Heart left ventricle (tissue), 16 donors: ENCODE data around the gene SAP130. TPM values are rescaled to one million over a fixed set of nuclear protein-coding genes. Genes with fewer than 3 reads are reported as not detected.
"Not testable (repeated sequence)": the region's sequence is repeated elsewhere in the genome, so short reads cannot be mapped to it uniquely, and the experiment has no call there.

Experiments used
- ATAC-seq, 4 donors: fragments of 200-7000 bp; cut with Tn5 transposase; one replicate each; pipeline ENCODE4 v1.9.1; 2020 to 2022; ENCODE audit warnings: moderate library complexity in 4 of 4, mild to moderate bottlenecking in 3 of 4, moderate number of reproducible peaks in 1 of 4
- DNase-seq, 5 donors: peaks; one replicate each; pipeline ENCODE4 v3.0.0-alpha.2; 2020
- H3K27ac ChIP-seq, 12 donors: fragments of 200-600 bp; sonication (generic) in 4 of 12; one replicate each; pipeline versions ENCODE4 v1.5.0 to v1.8.0; 2016 to 2022; ENCODE audit warnings: mild to moderate bottlenecking in 2 of 12
- H3K27me3 ChIP-seq, 9 donors: fragments of 200-600 bp; sonication (generic) in 2 of 9; one replicate each; pipeline versions ENCODE4 v1.5.1 to v1.8.0; 2016 to 2022; ENCODE audit warnings: mild to moderate bottlenecking in 3 of 9
- H3K36me3 ChIP-seq, 9 donors: fragments of 200-600 bp; sonication (generic) in 2 of 9; one replicate each; pipeline versions ENCODE4 v1.5.0 to v1.8.0; 2018 to 2022; ENCODE audit warnings: mild to moderate bottlenecking in 2 of 9
- H3K4me1 ChIP-seq, 12 donors: fragments of 200-600 bp; sonication (generic) in 4 of 12; one replicate each; pipeline versions ENCODE4 v1.5.0 to v1.8.0; 2016 to 2022; ENCODE audit warnings: mild to moderate bottlenecking in 3 of 12
- H3K4me3 ChIP-seq, 12 donors: fragments of 200-600 bp; sonication (generic) in 4 of 12; one replicate each; pipeline versions ENCODE4 v1.5.0 to v1.8.0; 2017 to 2022; ENCODE audit warnings: mild to moderate bottlenecking in 9 of 12, moderate library complexity in 4 of 12
- H3K9me3 ChIP-seq, 12 donors: fragments of 200-600 bp; sonication (generic) in 4 of 12; one replicate each; pipeline versions ENCODE4 v1.5.0 to v1.8.0; 2016 to 2022; ENCODE audit warnings: mild to moderate bottlenecking in 1 of 12
- POLR2A ChIP-seq, 2 donors: fragments of 450-650 bp; IDR thresholded peaks; one replicate each; pipeline ENCODE4 v1.6.1; 2017; ENCODE audit warnings: antibody characterized with exemption in 2 of 2, mild to moderate bottlenecking in 2 of 2, moderate library complexity in 2 of 2
- WGBS, 4 donors: extraction: QIAGEN DNeasy Blood & Tissue Kit in 2 of 4; methylation state at CpG; one replicate each; pipeline versions ENCODE4 v1.1.5 to v1.1.7; 2013 to 2018; 5-methylcytosine and 5-hydroxymethylcytosine counted together
- intact Hi-C, 10 donors: fragments of 100-400 bp; cut with DNase I; formaldehyde crosslinking; loops; one replicate each; pipeline versions ENCODE4 v1.11.1 to v1.14.2; 2022
- polyA plus RNA-seq, 2 donors: library from polyadenylated mRNA; stranded (reverse); fragments of 200-250 nt; gene quantifications; one replicate each; pipeline ENCODE4 v1.2.3, GENCODE V29; 2013
- total RNA-seq, 9 donors: library from RNA; depleted of rRNA in 2 of 9; stranded (reverse); fragments of >200 nt in 2 of 9; fragmentation: NEBNext Ultra II Directional in 3 of 9; extraction: Animal tissue kit (Norgen Biotek cat#: 25700) in 3 of 9; gene quantifications; one replicate each; pipeline versions ENCODE4 v1.1.0 to v1.2.4, GENCODE V29; 2016 to 2023
- TF ChIP-seq, protein P1 (sequence below), 12 donors: fragments of 200-600 bp; sonication (generic) in 4 of 12; IDR thresholded peaks; one replicate each; pipeline versions ENCODE4 v1.5.0 to v1.8.0; 2018 to 2022; ENCODE audit warnings: antibody characterized with exemption in 12 of 12, mild to moderate bottlenecking in 5 of 12
- donor health status: ischemic (EF 13 %, LVEDD 7.1; RV severe dilation, severe dysfunction).
- donor health status: healthy with polysubstance abuse.
- donor health status: DM: no; HTN: yes; CAD: no.
- donor health status: DM: no; HTN: no; CAD: no.
- donor health status: ischemic (EF 25% LVEDD 6.9; RV normal size, moderate dysfunction).
- donor health status: ischemic (EF 25% LVEDD 5.7; RV mildly dilated, moderate dysfunction).
- donor health status: healthy.
- donor health status: DM: yes; HTN: yes; CAD: no.
- donor health status: ischemic (EF 35%, LVEDD 5.7; RV mildly dilated, moderate dysfunction).
- donor health status: nonischemic (EF 11% LVEDD 7.7; RV severe dilation, severe dysfunction).
- donor health status: DM: yes; HTN: yes; CAD: no.
- donor health status: PGD.
- donor health status: ischemic (EF 29% LVEDD 5.4; RV normal size, mild dysfunction).
- donor health status: nonischemic (EF 23%, LVEDD 6.1; RV moderate dilation, normal function).

SAP130 gene
- total and polyA plus RNA-seq, 11 donors: 4.6 to 20.3 (median 14.5) TPM

DNA sequence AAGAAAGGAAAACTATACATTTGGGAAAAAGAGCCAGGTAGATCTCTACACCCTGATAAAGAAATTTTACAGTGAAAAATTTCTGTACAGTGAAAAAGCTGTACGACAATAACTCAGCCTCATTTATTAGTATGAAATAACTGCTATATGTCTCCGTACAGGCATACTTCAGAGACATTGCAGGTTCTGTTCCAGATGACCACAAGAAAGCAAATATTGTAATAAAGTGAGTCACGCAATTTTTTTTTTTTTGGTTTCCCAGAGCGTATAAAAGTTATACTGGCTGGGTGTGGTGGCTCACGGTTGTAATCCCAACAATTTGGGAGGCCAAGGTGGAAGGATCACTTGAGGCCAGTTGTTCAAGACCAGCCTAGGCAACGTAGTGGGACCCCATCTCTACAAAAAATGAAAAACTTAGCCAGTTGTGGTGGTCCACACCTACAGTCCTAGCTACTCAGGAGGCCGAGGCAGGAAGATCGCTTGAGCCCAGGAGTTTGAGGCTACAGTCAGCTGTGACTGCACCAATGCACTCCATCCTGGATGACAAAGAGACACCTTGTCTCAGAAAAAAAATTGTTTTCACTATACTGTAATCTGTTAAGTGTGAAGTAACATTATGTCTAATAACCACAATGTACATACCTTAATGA is 113.9 kb downstream of the SAP130 start:
- Histone ChIP-seq H3K4me3 (no peak overlapping the region), H3K4me1 (no peaks in the 10 kb centered on the region), H3K27ac (no peak overlapping the region), H3K27me3 (no peaks in the 10 kb centered on the region), H3K36me3 (no peaks in the 10 kb centered on the region), H3K9me3 (peaks cover 0 to 5% (median 0%) of the 10 kb centered on the region in 12 donors)
- no peak for DNase-seq
- TF ChIP-seq, protein P1, sequence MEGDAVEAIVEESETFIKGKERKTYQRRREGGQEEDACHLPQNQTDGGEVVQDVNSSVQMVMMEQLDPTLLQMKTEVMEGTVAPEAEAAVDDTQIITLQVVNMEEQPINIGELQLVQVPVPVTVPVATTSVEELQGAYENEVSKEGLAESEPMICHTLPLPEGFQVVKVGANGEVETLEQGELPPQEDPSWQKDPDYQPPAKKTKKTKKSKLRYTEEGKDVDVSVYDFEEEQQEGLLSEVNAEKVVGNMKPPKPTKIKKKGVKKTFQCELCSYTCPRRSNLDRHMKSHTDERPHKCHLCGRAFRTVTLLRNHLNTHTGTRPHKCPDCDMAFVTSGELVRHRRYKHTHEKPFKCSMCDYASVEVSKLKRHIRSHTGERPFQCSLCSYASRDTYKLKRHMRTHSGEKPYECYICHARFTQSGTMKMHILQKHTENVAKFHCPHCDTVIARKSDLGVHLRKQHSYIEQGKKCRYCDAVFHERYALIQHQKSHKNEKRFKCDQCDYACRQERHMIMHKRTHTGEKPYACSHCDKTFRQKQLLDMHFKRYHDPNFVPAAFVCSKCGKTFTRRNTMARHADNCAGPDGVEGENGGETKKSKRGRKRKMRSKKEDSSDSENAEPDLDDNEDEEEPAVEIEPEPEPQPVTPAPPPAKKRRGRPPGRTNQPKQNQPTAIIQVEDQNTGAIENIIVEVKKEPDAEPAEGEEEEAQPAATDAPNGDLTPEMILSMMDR (IDR thresholded peaks at IDR 0.05): no peak
- no peak for TF ChIP-seq POLR2A (IDR thresholded peaks at IDR 0.05)
- no peak for ATAC-seq
- intact Hi-C loops: no loop called here
- WGBS, 4 donors: 90 to 94% (median 92%) methylated on average over 8 of the region's 8 CpGs

DNA sequence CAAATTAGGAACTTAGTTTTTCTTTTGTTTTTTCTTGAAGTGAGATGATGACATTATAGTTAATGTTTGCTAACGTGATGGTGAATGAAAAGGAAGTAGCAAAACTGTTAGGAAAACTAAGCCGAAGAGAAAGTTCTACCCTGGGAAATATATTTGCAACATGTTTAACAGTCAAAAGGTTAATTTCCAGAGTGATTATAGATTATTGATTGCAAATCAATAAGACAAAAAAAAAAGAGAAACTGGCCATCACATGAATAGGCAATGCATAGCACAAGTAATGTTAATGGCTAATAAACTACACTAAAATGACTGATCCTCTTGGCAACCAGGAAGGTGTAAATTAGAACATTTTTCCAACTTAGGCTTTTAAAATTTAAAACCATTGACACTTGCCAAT is 116.1 kb downstream of the SAP130 start:
- Histone ChIP-seq H3K4me3 (no peak overlapping the region), H3K27me3 (no peaks in the 10 kb centered on the region), H3K4me1 (no peaks in the 10 kb centered on the region), H3K27ac (no peak overlapping the region), H3K36me3 (no peaks in the 10 kb centered on the region), H3K9me3 (peaks cover 0 to 2% (median 0%) of the 10 kb centered on the region in 12 donors)
- no peak for ATAC-seq
- no peak for DNase-seq
- TF ChIP-seq, protein P1 (IDR thresholded peaks at IDR 0.05): no peak
- no peak for TF ChIP-seq POLR2A (IDR thresholded peaks at IDR 0.05)
- 65 to 78% (median 68%) methylated on average over 2 of the region's 2 CpGs for WGBS, 4 donors
- intact Hi-C loops: no loop called here

DNA sequence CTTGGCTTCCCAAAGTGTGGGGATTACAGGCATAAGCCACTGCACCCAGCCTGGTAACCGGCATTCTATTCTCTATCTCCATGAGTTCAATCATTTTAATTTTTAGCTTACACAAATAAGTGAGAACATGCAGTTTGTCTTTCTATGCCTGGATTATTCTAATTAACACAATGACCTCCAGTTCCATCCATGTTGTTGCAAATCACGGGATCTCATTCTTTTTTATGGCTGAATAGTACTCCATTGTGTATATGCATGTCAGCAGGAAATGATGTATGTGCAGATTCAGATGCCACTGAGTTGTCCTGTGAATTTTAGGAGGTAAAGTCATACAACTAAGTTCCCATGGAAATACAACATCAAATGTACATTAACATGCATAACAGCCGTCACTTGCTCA is 117.4 kb downstream of the SAP130 start:
- 96 to 100% (median 98%) methylated on average over 3 of the region's 3 CpGs for WGBS, 4 donors
- H3K9me3 ChIP-seq: no peaks in the 10 kb centered on the region
- peaks cover 0 to 4% (median 0%) of the 10 kb centered on the region in 9 donors for H3K27me3 ChIP-seq
- H3K4me3 ChIP-seq: no peak overlapping the region
- TF ChIP-seq, protein P1 (IDR thresholded peaks at IDR 0.05): no peak
- TF ChIP-seq POLR2A (IDR thresholded peaks at IDR 0.05): no peak
- H3K4me1 ChIP-seq: no peaks in the 10 kb centered on the region
- DNase-seq (no peak), ATAC-seq (no peak)
- intact Hi-C loops: no loop called here
- H3K27ac ChIP-seq: no peak overlapping the region
- no peaks in the 10 kb centered on the region for H3K36me3 ChIP-seq

DNA sequence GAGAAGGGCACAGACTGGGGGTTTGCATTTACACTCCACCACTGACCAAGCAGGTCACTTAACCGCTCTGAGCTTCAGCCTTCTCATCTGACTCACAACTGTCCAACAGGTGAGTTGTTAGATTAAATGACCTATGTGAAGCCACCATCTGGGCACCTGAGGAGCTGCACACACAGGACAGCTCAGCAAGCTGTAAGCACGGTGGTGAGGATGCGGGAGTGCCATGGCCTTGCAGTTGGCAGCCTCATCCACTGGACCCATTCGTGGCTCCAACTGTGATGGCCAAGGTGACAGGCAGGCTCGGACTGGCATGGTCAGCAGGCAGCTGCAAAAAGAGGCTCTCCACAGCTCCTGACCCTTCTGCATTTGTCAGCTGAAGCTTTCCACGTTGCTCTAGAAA is 118.8 kb downstream of the SAP130 start:
- Histone ChIP-seq H3K9me3 (no peaks in the 10 kb centered on the region), H3K36me3 (no peaks in the 10 kb centered on the region), H3K4me3 (no peak overlapping the region), H3K27me3 (peaks cover 0 to 9% (median 0%) of the 10 kb centered on the region in 9 donors), H3K4me1 (no peaks in the 10 kb centered on the region), H3K27ac (no peak overlapping the region)
- TF ChIP-seq, protein P1 (IDR thresholded peaks at IDR 0.05): no peak
- no peak for TF ChIP-seq POLR2A (IDR thresholded peaks at IDR 0.05)
- ATAC-seq (no peak), DNase-seq (no peak)
- intact Hi-C loops: loop anchor here in 2 of 10 donors (5.0 to 10.0 kb wide), 2 partner anchors 43 to 116 kb away; partner anchors contain the start of gene SAP130 (in 1 of the 2)
- 71 to 80% (median 75%) methylated on average over 6 of the region's 6 CpGs for WGBS, 4 donors

DNA sequence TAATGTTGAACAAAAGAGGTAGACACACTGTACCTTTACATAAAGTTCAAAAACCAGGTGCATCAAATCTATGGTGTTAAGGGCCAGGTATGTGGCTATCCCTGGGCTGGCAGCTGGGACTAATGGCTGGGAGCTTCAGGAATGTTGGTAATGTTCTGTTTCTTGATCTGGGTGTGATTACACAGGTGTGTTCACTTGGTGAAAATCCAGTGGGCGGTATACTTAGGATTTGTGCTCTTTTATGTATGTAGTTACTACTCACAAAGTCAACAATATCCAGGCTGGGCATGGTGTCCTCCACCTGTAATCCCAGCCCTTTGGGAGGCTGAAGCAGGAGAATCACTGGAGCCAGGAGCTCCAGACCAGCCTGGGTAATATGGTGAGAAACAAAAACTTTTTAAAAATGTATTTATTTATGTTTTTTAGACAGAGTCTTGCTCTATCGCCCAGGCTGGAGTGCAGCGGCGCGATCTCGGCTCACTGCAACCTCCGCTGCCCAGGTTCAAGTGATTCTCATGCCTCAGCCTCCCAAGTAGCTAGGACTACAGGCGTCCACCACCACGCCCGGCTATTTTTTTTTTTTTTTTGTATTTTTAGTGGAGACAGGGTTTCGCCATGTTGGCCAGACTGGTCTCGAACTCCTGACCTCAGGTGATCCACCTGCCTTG is 120.0 kb downstream of the SAP130 start:
- not testable (repeated sequence) for H3K27me3 ChIP-seq, ATAC-seq, H3K4me3 ChIP-seq, H3K9me3 ChIP-seq, H3K4me1 ChIP-seq, DNase-seq, H3K36me3 ChIP-seq, H3K27ac ChIP-seq
- 92 to 95% (median 95%) methylated on average over 12 of the region's 12 CpGs for WGBS, 4 donors
- intact Hi-C loops: loop anchor here in 2 of 10 donors (5.0 to 10.0 kb wide), 2 partner anchors 44 to 117 kb away; partner anchors contain the start of gene SAP130 (in 1 of the 2)
